ENCODE measurements around the gene SLC5A6. TPM values are rescaled to one million over a fixed set of nuclear protein-coding genes. Genes with fewer than 3 reads are reported as not detected.

SLC5A6 gene
- total RNA-seq: 13.7 and 15.1 TPM in 2 replicates

DNA sequence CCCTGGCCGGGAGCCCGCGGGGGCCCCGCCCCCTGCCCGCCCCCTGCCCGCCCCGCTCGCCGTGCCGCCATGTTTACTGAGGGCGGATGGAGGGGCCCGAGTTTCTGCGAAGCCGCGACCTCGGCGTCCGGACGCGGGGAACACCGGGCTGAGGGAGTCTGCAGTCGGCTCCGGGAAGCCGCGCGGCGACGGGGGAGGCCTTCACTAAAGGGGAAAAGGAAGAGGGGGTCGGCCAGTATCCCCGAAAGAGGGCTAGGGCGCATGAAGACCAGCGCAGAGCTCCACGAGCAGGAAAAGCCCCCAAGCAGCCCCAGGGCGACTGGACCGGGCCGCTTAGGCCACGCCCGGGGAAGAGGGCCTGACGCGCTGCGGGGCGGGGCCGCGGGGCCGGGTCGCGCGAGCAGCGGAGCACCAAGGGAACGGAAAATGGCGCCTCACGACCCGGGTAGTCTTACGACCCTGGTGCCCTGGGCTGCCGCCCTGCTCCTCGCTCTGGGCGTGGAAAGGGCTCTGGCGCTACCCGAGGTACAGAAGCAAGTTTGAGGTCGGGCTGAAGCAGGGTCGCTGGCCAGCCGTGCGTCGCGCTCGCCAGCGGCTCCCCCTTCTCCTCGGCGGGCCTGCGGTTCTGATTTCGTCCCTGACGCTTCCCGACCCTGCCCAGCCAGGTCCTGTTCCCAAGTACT, at the start of gene SLC5A6, which contains the start of gene ATRAID:
SLC5A6 (minus strand) TSS at position 326 of the 683 bp plus-strand sequence. CDS start 4,618 bp downstream, outside the sequence.
ATRAID (plus strand) TSS at position 99 of the 683 bp plus-strand sequence; CDS start at position 427, 328 bp downstream.

GRCh38 chr2:27217173-27218121, 5.4 kb upstream of the SLC5A6 start, which contains the start of gene CAD:
Gene CAD (plus strand): TSS chr2:27217369. CDS start chr2:27217552, 183 bp downstream.

Other genes starting within 250 kb of the SLC5A6 start
- gene MAPRE3, start 241.6 kb downstream of the SLC5A6 start, total RNA-seq: 5.8 and 8.1 TPM in 2 replicates
- gene TMEM214, start 179.3 kb downstream of the SLC5A6 start, total RNA-seq: 33.7 and 38.5 TPM in 2 replicates
- gene AGBL5, start 160.6 kb downstream of the SLC5A6 start, total RNA-seq: 24.6 and 33.2 TPM in 2 replicates
- gene OST4, start 140.6 kb downstream of the SLC5A6 start, total RNA-seq: 409 and 544 TPM in 2 replicates
- gene EMILIN1, start 133.7 kb downstream of the SLC5A6 start, total RNA-seq: 305 and 366 TPM in 2 replicates
- 0.50 and 1.3 TPM in 2 replicates for gene KHK, start 125.5 kb downstream of the SLC5A6 start, total RNA-seq
- 3.6 and 6.1 TPM in 2 replicates for gene CGREF1, start 93.1 kb downstream of the SLC5A6 start, total RNA-seq
- gene ABHD1, start 88.5 kb downstream of the SLC5A6 start, total RNA-seq: under 0.01 and 0.15 TPM in 2 replicates
- gene PREB, start 77.6 kb downstream of the SLC5A6 start, total RNA-seq: 33.7 and 40.2 TPM in 2 replicates
- not detected in 2 replicates for gene PRR30, start 72.9 kb downstream of the SLC5A6 start, total RNA-seq
- not detected in 2 replicates for gene TCF23, start 63.3 kb downstream of the SLC5A6 start, total RNA-seq
- gene ATRAID, start 227 bp downstream of the SLC5A6 start, total RNA-seq: 197 and 218 TPM in 2 replicates
- gene CAD, start 5.1 kb upstream of the SLC5A6 start, total RNA-seq: 37.8 and 41.5 TPM in 2 replicates
- 0.15 and 0.50 TPM in 2 replicates for gene SLC30A3, start 50.8 kb upstream of the SLC5A6 start, total RNA-seq
- not detected in 2 replicates for gene DNAJC5G, start 63.2 kb upstream of the SLC5A6 start, total RNA-seq
- gene TRIM54, start 70.2 kb upstream of the SLC5A6 start, total RNA-seq: under 0.01 TPM in 1 of 2 replicates, not detected in the other
- 1.5 and 1.8 TPM in 2 replicates for gene UCN, start 96.2 kb upstream of the SLC5A6 start, total RNA-seq
- 111 and 117 TPM in 2 replicates for gene MPV17, start 110.8 kb upstream of the SLC5A6 start, total RNA-seq
- gene GTF3C2, start 144.5 kb upstream of the SLC5A6 start, total RNA-seq: 33.4 and 34.6 TPM in 2 replicates
- 30.4 and 31.1 TPM in 2 replicates for gene EIF2B4, start 158.1 kb upstream of the SLC5A6 start, total RNA-seq
- gene SNX17, start 158.3 kb upstream of the SLC5A6 start, total RNA-seq: 164 and 222 TPM in 2 replicates
- 9.3 and 10.1 TPM in 2 replicates for gene ZNF513, start 168.5 kb upstream of the SLC5A6 start, total RNA-seq
- 52.3 and 72.1 TPM in 2 replicates for gene PPM1G, start 197.3 kb upstream of the SLC5A6 start, total RNA-seq
- gene NRBP1, start 216.4 kb upstream of the SLC5A6 start, total RNA-seq: 98.9 and 122 TPM in 2 replicates
- gene KRTCAP3, start 230.1 kb upstream of the SLC5A6 start, total RNA-seq: not detected in 2 replicates

Data from smooth muscle cell of trachea (primary cell).